ENCODE data around the gene L3MBTL2.

- TF ChIP-seq EZH2 (IDR thresholded peaks at IDR 0.05) = no peak
- TF ChIP-seq POLR2AphosphoS5 (IDR thresholded peaks at IDR 0.05; ENCODE audit: borderline replicate concordance, low read depth, low read length) = no peak
- no peak for TF ChIP-seq FOXP2 (optimal IDR thresholded peaks at IDR 0.05; ENCODE audit: control extremely low read depth, extremely low read length, insufficient read depth)
Measured at GRCh38 chr22:41184679-41185078, 20.4 kb upstream of the L3MBTL2 start.

Data from SK-N-MC (cell line).